Endothelial cell of hepatic sinusoid (primary cell): ENCODE measurements around the gene RBBP4.
"Not testable (repeated sequence)": the region's sequence is repeated elsewhere in the genome, so short reads cannot be mapped to it uniquely, and the experiment has no call there.

ENCODE experiments used
- in situ Hi-C: cut with HindIII; loops from 2 replicates; pipeline ENCODE4 v1.10.0; 2017; ENCODE audit warnings: low sequenced_read_pairs

The RBBP4 gene

DNA sequence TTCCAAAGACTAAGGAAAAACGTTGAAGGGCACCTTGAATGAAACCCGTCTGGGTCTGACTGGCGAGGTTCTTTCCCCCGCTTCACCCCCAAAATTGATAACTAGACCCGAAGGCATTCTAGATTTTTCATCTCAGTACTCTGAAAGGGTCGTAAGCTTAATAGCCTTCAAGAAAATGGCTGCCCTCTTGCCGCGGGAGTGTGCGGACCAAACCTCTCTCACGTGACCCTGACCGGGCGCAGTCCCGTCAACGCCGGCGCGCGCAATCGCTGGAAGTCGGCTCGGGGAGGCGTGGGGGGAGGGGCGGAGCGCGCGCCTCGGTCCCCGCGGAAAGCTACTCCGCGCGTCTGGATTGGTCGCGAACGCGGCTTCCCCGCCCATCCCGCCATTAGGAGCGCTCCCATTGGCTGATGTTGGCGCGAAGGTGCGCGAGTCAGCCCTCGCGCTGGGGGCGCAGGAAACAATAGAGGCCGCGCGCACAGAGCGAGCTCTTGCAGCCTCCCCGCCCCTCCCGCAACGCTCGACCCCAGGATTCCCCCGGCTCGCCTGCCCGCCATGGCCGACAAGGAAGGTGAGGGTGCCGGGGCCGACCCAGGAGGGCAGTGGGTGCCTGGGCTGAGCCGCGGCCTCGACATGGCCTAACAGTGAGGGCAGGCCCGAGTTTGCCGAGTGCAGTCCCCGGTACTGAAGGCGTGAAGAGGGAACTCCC, at the start of gene RBBP4:
RBBP4 (plus strand) TSS at position 457 of the 709 bp plus-strand sequence; CDS start at position 556, 99 bp downstream.
- in situ Hi-C loops, result no loop called here

- in situ Hi-C loops, result no loop called here
Observed at GRCh38 chr1:32605711-32606424, 45.1 kb upstream of the RBBP4 start.

- in situ Hi-C loops, result no loop called here
Observed at GRCh38 chr1:32606565-32607371, 44.2 kb upstream of the RBBP4 start.

- in situ Hi-C loops, result no loop called here
Observed at GRCh38 chr1:32609180-32609579, 41.8 kb upstream of the RBBP4 start.

GRCh38 chr1:32611859-32612188, 39.2 kb upstream of the RBBP4 start:
- in situ Hi-C loops, result no loop called here

- in situ Hi-C loops, result no loop called here
Observed at GRCh38 chr1:32612189-32612881, 38.7 kb upstream of the RBBP4 start.

- in situ Hi-C loops, result no loop called here
Observed at GRCh38 chr1:32613472-32613871, 37.5 kb upstream of the RBBP4 start.

GRCh38 chr1:32618673-32619221, 32.3 kb upstream of the RBBP4 start:
- in situ Hi-C loops, result no loop called here

DNA sequence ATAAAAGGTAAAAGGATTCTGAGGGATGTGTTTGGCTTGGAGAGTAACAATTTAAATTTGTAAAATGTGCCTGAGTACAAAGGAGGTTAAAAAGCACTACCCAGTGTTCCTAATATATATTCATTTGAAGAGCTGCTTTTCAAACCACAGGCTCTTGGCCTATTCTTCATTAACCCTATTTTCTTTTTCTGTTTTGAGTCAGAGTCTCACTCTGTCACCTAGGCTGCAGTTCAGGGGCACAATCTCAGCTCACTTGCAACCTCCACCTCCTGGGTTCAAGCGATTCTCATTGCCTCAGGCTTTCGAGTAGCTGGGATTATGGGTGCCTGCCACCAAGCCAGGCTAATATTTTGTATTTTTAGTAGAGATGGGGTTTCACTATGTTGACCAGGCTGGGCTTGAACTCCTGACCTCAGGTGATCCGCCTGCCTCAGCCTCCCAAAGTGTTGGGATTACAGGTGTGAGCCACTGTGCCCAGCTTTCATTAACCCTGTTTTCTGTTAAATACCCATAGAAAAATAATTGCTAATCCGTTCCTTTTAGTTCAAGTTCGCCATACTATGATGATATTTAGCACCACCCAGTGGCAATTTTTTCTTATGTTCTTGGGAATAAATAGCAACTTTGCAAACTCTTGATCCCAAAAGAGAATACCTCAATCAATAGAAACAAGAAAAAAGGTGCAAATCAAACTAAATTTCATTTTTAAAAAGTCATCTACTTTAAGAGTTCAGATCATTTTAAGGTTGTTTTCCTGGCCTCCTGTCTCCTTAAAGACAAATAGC, 31.1 kb upstream of the RBBP4 start:
- in situ Hi-C loops, result no loop called here

DNA sequence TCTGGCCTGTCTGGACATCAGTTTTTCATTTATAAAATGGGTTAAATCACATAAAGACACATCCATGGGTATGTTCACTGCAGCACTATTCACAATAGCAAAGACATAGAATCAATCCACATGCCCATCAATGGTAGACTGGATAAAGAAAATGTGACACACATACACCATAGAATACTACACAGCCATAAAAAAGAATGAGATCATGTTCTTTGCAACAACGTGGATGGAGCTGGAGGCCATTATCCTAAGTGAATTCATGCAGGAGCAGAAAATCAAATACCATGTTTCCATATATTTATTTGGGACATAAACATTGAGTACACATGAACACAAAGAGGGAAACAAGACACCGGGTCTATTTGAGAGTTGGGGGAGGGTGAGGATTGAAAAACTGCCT, 28.8 kb upstream of the RBBP4 start:
- in situ Hi-C loops, result no loop called here

- in situ Hi-C loops, result no loop called here
Observed at GRCh38 chr1:32622806-32623681, 28.0 kb upstream of the RBBP4 start.

DNA sequence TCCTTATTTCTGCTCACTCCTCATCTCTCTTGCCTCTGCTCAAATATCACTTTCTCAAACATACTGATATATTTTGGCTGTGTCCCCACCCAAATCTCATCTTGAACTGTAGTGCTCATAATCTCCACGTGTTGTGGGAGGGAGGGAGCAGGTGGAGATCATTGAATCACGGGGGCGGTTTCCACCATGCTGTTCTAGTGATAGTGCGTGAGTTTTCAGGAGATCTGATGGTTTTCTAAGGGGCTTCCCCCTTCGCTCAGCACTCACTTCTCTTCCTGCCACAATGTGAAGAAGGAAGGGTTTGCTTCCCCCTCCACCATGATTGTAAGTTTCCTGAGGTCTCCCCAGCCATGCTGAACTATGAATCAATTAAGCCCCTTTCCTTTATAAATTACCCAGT, 27.2 kb upstream of the RBBP4 start:
- in situ Hi-C loops, result no loop called here

- in situ Hi-C loops, result no loop called here
Observed at GRCh38 chr1:32626176-32626575, 24.8 kb upstream of the RBBP4 start.

GRCh38 chr1:32627596-32628162, 23.3 kb upstream of the RBBP4 start:
- in situ Hi-C loops, result no loop called here

DNA sequence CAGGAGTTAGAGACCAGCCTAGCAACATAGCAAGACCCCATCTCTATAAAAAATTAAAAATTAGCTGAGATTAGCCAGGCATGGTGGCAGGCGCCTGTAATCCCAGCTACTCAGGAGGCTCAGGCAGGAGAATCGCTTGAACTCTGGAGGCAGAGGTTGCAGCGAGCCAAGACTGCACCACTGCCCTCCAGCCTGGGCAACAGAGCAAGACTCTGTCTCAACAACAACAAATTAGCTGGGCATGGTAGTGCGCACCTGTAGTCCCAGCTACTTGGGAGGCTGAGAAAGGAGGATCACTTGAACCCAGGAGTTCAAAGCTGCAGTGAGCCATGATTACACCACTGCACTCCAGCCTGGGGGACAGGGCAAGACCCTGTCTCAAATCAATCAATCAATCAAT, 20.8 kb upstream of the RBBP4 start:
- in situ Hi-C loops, result not testable (repeated sequence)

DNA sequence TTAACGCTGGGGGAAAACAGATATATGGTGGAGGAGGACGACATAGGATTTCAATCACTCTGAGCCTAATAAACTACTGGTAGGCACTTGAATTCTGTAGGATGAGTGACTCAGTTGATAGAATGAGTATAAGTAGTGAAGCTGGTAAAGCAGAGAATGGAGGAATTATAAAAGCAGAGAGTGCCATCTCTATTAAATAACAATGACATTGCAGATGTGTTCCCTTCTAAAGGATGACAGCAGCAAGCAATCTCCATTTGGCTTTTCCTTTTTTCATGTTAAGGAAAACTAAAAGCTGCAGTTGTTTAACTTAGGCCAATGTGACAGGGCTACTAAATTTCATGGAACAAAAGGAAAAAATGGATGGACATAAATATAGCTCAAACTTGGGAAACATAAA, 18.2 kb upstream of the RBBP4 start:
- in situ Hi-C loops, result no loop called here

- in situ Hi-C loops, result no loop called here
Observed at GRCh38 chr1:32635508-32636277, 15.3 kb upstream of the RBBP4 start.
